Gastroesophageal sphincter (tissue), 4 donors: ENCODE measurements around the gene GRM7. TPM values are rescaled to one million over a fixed set of nuclear protein-coding genes. Genes with fewer than 3 reads are reported as not detected.

Experiments
- ATAC-seq: fragments of 150-250 bp; one replicate; pipeline ENCODE4 v1.9.1; 2016; ENCODE audit warnings: mild to moderate bottlenecking, moderate library complexity
- H3K27ac ChIP-seq, 4 donors: fragments of 200-600 bp; sonication (generic) in 3 of 4; 1 replicate in 3 of 4; 2 replicates in 1 of 4; pipeline ENCODE4 v1.5.1; 2016 to 2019
- H3K27me3 ChIP-seq: fragments of 200-600 bp; sonication (generic); one replicate; pipeline ENCODE4 v1.5.1; 2019
- H3K36me3 ChIP-seq, 2 donors: fragments of 200-600 bp; sonication (generic); one replicate each; pipeline ENCODE4 v1.5.1; 2019; ENCODE audit warnings: control low read depth in 1 of 2
- H3K4me1 ChIP-seq, 3 donors: fragments of 200-600 bp; sonication (generic); 1 replicate in 2 of 3; 2 replicates in 1 of 3; pipeline ENCODE4 v1.5.1; 2016 to 2019; ENCODE audit warnings: control low read depth in 2 of 3
- H3K4me3 ChIP-seq, 2 donors: fragments of 200-600 bp; sonication (generic); one replicate each; pipeline ENCODE4 v1.5.1; 2019; ENCODE audit warnings: mild to moderate bottlenecking in 1 of 2, moderate library complexity in 1 of 2
- H3K9me3 ChIP-seq, 3 donors: fragments of 200-600 bp; sonication (generic); one replicate each; pipeline ENCODE4 v1.5.1; 2017 to 2019; ENCODE audit warnings: control low read depth in 2 of 3
- EP300 ChIP-seq: sonication (generic); formaldehyde crosslinking; IDR thresholded peaks from one replicate; pipeline ENCODE4 v1.6.1; 2017; ENCODE audit warnings: antibody characterized with exemption, mild to moderate bottlenecking
- POLR2A ChIP-seq, 2 donors: fragments of 450-650 bp; IDR thresholded peaks; one replicate each; pipeline ENCODE4 v1.6.1; 2017; ENCODE audit warnings: antibody characterized with exemption in 2 of 2, mild to moderate bottlenecking in 2 of 2, moderate library complexity in 1 of 2
- POLR2AphosphoS5 ChIP-seq: sonication (generic); formaldehyde crosslinking; IDR thresholded peaks from one replicate; pipeline ENCODE4 v1.6.1; 2017; ENCODE audit warnings: antibody characterized with exemption
- WGBS, 2 donors: methylation state at CpG; one replicate each; pipeline ENCODE4 v1.1.5; 2018; ENCODE audit warnings: low coverage in 1 of 2; 5-methylcytosine and 5-hydroxymethylcytosine counted together
- total RNA-seq, 4 donors: library from RNA; depleted of rRNA; stranded (reverse); fragments of >200 nt; gene quantifications; one replicate each; pipeline ENCODE4 v1.1.0, GENCODE V29; 2016
- TF ChIP-seq, protein P1 (sequence below), 4 experiments: fragments of 200-600 bp in 2 of 4; fragments of 450-650 bp in 2 of 4; sonication (generic) in 1 of 4; IDR thresholded peaks; one replicate each; pipeline ENCODE4 v1.5.1; 2017 to 2019; ENCODE audit warnings: antibody characterized with exemption in 4 of 4, mild to moderate bottlenecking in 2 of 4, moderate library complexity in 2 of 4

The GRM7 gene
- total RNA-seq, 4 donors from 2014 or later, result 0.40 to 7.6 TPM; not detected in 2

DNA sequence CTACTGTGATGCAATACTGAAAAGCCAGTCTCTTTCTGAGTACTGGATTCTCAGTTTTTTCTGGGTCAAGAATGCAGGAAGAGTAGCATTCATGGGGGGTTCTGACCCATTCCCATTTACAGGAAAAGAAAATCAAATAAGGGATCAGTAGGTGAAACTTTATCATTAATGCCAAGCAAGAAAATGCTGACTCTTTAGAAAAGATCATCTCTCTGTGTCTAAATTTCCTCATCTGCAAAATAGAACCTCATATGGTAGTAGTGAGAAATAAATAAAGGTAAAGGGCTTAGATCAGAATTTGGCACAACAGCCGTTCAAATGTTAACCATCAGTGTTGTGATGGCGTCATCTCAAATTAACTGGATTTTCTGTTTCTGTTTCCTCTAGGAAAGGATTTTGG, 833.1 kb downstream of the GRM7 start:
- no peak for TF ChIP-seq POLR2A (IDR thresholded peaks at IDR 0.05)
- no peak for ATAC-seq
- Histone ChIP-seq H3K4me3 (no peak overlapping the region), H3K36me3 (no peaks in the 10 kb centered on the region), H3K9me3 (no peaks in the 10 kb centered on the region), H3K27me3 (no peaks in the 10 kb centered on the region), H3K4me1 (no peaks in the 10 kb centered on the region), H3K27ac (no peak overlapping the region)
- WGBS, 2 donors, result 90 to 94% methylated on average over 2 of the region's 2 CpGs

DNA sequence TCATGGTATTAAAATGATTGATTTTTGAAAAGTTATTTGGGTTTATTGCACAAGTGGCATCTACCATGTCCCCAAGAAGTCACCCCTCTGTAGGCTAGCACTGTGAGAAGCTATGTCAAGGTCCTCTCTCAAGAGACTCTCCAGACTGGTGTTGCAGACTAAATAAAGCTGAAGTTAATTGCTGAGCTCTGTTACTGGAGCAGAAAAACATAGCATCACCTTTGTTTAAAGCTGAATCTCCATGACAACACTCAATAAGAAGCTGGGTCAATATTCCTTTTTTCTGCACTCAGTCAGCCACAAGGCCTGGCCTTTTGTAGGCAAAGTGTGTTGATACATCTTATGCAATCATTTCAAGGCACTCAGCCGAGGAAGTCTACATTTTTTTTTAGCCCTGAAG, 834.1 kb downstream of the GRM7 start:
- no peak for TF ChIP-seq POLR2A (IDR thresholded peaks at IDR 0.05)
- TF ChIP-seq, protein P1, sequence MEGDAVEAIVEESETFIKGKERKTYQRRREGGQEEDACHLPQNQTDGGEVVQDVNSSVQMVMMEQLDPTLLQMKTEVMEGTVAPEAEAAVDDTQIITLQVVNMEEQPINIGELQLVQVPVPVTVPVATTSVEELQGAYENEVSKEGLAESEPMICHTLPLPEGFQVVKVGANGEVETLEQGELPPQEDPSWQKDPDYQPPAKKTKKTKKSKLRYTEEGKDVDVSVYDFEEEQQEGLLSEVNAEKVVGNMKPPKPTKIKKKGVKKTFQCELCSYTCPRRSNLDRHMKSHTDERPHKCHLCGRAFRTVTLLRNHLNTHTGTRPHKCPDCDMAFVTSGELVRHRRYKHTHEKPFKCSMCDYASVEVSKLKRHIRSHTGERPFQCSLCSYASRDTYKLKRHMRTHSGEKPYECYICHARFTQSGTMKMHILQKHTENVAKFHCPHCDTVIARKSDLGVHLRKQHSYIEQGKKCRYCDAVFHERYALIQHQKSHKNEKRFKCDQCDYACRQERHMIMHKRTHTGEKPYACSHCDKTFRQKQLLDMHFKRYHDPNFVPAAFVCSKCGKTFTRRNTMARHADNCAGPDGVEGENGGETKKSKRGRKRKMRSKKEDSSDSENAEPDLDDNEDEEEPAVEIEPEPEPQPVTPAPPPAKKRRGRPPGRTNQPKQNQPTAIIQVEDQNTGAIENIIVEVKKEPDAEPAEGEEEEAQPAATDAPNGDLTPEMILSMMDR (IDR thresholded peaks at IDR 0.05), result no peak
- TF ChIP-seq POLR2AphosphoS5, result no peak
- no peak for TF ChIP-seq EP300
- no peaks in the 10 kb centered on the region for H3K27me3 ChIP-seq
- H3K27ac ChIP-seq, result no peak overlapping the region
- H3K9me3 ChIP-seq, result no peaks in the 10 kb centered on the region
- H3K36me3 ChIP-seq, result no peaks in the 10 kb centered on the region
- no peak overlapping the region for H3K4me3 ChIP-seq
- ATAC-seq, result no peak
- H3K4me1 ChIP-seq, result no peaks in the 10 kb centered on the region
- WGBS, 2 donors, result 75 to 87% methylated on average over 1 of the region's 1 CpG

DNA sequence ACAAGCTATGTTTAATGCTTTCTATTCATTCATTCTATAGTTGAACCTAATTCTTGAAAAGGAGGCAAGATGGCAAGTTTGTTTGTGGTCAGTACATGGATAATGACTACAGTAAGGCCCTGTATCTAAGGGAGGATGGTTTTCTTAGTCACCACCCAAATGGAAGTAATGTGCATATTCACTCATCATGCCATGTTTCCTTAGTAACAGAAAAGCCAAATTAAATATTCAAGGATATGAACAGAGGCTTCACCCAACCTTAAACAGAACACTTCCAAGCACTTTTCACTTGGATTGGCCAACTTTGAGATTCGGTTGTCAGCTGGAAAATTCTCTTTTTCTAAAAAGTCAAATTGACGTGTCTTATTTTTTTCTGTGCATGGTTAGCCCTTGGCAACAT, 835.4 kb downstream of the GRM7 start:
- no peaks in the 10 kb centered on the region for H3K9me3 ChIP-seq
- H3K4me3 ChIP-seq, result no peak overlapping the region
- no peak overlapping the region for H3K27ac ChIP-seq
- WGBS, 2 donors, result 51 to 70% methylated on average over 2 of the region's 2 CpGs
- H3K27me3 ChIP-seq, result no peaks in the 10 kb centered on the region
- ATAC-seq, result no peak
- TF ChIP-seq, protein P1 (IDR thresholded peaks at IDR 0.05), result no peak
- TF ChIP-seq EP300 (no peak), POLR2A (IDR thresholded peaks at IDR 0.05) (no peak)
- no peaks in the 10 kb centered on the region for H3K4me1 ChIP-seq
- H3K36me3 ChIP-seq, result no peaks in the 10 kb centered on the region

DNA sequence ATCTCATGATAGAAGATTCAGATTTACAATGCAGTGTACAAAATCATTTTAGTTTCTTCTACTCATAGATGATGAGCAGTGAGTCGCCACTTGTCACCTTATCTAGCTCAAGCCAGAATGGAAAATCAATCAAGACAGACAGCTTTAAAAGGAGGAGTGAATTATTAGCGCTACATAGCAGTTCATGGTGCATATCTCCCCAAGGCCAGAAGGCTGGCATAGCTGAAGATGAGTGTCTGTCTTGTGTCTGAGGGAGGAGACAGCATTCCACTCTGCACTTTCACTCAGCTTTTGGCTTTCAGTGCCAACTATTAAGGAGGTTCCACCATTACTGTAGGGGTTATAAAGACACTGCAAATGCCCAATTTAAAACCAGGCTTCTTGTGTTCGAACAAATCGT, 836.6 kb downstream of the GRM7 start:
- no peak for ATAC-seq
- Histone ChIP-seq H3K36me3 (no peaks in the 10 kb centered on the region), H3K9me3 (no peaks in the 10 kb centered on the region), H3K4me1 (no peaks in the 10 kb centered on the region), H3K27ac (no peak overlapping the region), H3K4me3 (no peak overlapping the region), H3K27me3 (no peaks in the 10 kb centered on the region)
- TF ChIP-seq POLR2AphosphoS5 (no peak), POLR2A (IDR thresholded peaks at IDR 0.05) (no peak)
- TF ChIP-seq, protein P1 (IDR thresholded peaks at IDR 0.05), result no peak
- WGBS, 2 donors, result 81 to 93% methylated on average over 2 to 4 of the region's 4 CpGs

DNA sequence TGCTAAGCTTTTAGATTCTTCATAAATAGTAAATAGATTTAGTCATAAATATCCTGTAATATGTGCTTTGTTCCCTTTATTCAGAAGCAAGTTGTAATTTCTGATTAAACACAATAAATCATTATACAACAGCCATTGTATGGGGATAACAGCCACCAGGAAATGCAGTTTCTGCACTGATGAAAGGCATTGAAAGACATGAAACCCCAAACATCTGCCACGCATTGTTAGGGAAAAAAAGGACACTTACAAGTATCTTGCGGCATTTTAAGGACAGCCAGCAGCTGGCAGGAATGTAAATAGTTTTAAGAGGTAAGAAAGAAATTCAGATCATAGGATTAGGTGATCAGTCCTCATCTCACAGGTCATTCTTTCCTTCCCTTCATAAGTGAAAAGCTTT, 839.6 kb downstream of the GRM7 start:
- no peak for ATAC-seq
- no peaks in the 10 kb centered on the region for H3K9me3 ChIP-seq
- no peaks in the 10 kb centered on the region for H3K4me1 ChIP-seq
- no peak overlapping the region for H3K27ac ChIP-seq
- no peak for TF ChIP-seq POLR2A (IDR thresholded peaks at IDR 0.05)
- TF ChIP-seq, protein P1 (IDR thresholded peaks at IDR 0.05), result no peak
- no peak for TF ChIP-seq POLR2AphosphoS5
- TF ChIP-seq EP300, result no peak
- no peaks in the 10 kb centered on the region for H3K27me3 ChIP-seq
- WGBS, 2 donors, result 66 to 90% methylated on average over 2 of the region's 2 CpGs
- H3K4me3 ChIP-seq, result no peak overlapping the region
- no peaks in the 10 kb centered on the region for H3K36me3 ChIP-seq

DNA sequence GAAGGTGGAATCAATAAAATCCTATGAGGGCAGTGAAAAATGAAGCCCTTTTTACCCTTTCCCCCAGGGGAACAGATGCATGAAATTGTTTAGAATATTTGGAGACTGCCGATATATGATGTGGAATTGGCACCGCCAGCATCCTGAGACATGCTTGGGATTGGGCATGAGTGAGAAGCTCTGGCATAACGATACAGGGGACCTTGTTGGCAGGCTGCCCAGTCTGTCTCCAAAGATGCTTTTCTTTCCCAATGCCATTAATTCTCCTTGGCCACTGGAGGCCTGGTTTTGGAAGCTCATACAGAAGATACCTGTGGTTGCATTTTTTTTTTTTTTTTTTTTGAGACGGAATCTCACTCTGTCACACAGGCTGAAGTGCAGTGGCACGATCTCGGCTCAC, 840.1 kb downstream of the GRM7 start:
- no peak overlapping the region for H3K27ac ChIP-seq
- H3K36me3 ChIP-seq, result no peaks in the 10 kb centered on the region
- TF ChIP-seq EP300, result no peak
- TF ChIP-seq POLR2A (IDR thresholded peaks at IDR 0.05), result no peak
- TF ChIP-seq, protein P1 (IDR thresholded peaks at IDR 0.05), result no peak
- no peak for TF ChIP-seq POLR2AphosphoS5
- no peaks in the 10 kb centered on the region for H3K4me1 ChIP-seq
- ATAC-seq, result no peak
- H3K4me3 ChIP-seq, result no peak overlapping the region
- H3K9me3 ChIP-seq, result no peaks in the 10 kb centered on the region
- no peaks in the 10 kb centered on the region for H3K27me3 ChIP-seq
- 75 to 77% methylated on average over 2 to 4 of the region's 6 CpGs for WGBS, 2 donors
